ENCODE data around the gene FOSL2. TPM values are rescaled to one million over a fixed set of nuclear protein-coding genes. Genes with fewer than 3 reads are reported as not detected.

Gene FOSL2
- total RNA-seq, 1 donor from 2014 or later: 185 TPM

- Histone ChIP-seq H3K4me1 (peaks cover 0 to 4% of the 10 kb centered on the region in 2 donors), H3K27me3 (no peaks in the 10 kb centered on the region), H3K9me3 (no peaks in the 10 kb centered on the region), H3K36me3 (no peaks in the 10 kb centered on the region), H3K27ac (no peak overlapping the region), H3K4me3 (no peak overlapping the region)
- DNase-seq (ENCODE audit: low spot score in 2 of 2): no peak
- TF ChIP-seq, protein P1, sequence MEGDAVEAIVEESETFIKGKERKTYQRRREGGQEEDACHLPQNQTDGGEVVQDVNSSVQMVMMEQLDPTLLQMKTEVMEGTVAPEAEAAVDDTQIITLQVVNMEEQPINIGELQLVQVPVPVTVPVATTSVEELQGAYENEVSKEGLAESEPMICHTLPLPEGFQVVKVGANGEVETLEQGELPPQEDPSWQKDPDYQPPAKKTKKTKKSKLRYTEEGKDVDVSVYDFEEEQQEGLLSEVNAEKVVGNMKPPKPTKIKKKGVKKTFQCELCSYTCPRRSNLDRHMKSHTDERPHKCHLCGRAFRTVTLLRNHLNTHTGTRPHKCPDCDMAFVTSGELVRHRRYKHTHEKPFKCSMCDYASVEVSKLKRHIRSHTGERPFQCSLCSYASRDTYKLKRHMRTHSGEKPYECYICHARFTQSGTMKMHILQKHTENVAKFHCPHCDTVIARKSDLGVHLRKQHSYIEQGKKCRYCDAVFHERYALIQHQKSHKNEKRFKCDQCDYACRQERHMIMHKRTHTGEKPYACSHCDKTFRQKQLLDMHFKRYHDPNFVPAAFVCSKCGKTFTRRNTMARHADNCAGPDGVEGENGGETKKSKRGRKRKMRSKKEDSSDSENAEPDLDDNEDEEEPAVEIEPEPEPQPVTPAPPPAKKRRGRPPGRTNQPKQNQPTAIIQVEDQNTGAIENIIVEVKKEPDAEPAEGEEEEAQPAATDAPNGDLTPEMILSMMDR (IDR thresholded peaks at IDR 0.05): no peak
- intact Hi-C loops (cut with DNase I): no loop called here
Measured at GRCh38 chr2:28349546-28350165, 43.0 kb upstream of the FOSL2 start.

GRCh38 chr2:28350196-28350595 is 42.5 kb upstream of the FOSL2 start:
- Histone ChIP-seq H3K27ac (no peak overlapping the region), H3K9me3 (no peaks in the 10 kb centered on the region), H3K27me3 (no peaks in the 10 kb centered on the region), H3K4me1 (peaks cover 0 to 4% of the 10 kb centered on the region in 2 donors), H3K4me3 (no peak overlapping the region), H3K36me3 (no peaks in the 10 kb centered on the region)
- intact Hi-C loops (cut with DNase I): no loop called here
- DNase-seq (ENCODE audit: low spot score in 2 of 2): no peak
- TF ChIP-seq, protein P1 (IDR thresholded peaks at IDR 0.05): no peak

- no peak overlapping the region for H3K27ac ChIP-seq
- DNase-seq (ENCODE audit: low spot score in 2 of 2): no peak
- H3K27me3 ChIP-seq: no peaks in the 10 kb centered on the region
- intact Hi-C loops (cut with DNase I): no loop called here
- no peak overlapping the region for H3K4me3 ChIP-seq
- no peaks in the 10 kb centered on the region for H3K9me3 ChIP-seq
- no peaks in the 10 kb centered on the region for H3K36me3 ChIP-seq
- H3K4me1 ChIP-seq: peaks cover 6 to 10% of the 10 kb centered on the region in 2 donors
- TF ChIP-seq, protein P1 (IDR thresholded peaks at IDR 0.05): no peak
Measured at GRCh38 chr2:28350791-28351285, 41.8 kb upstream of the FOSL2 start.

DNA sequence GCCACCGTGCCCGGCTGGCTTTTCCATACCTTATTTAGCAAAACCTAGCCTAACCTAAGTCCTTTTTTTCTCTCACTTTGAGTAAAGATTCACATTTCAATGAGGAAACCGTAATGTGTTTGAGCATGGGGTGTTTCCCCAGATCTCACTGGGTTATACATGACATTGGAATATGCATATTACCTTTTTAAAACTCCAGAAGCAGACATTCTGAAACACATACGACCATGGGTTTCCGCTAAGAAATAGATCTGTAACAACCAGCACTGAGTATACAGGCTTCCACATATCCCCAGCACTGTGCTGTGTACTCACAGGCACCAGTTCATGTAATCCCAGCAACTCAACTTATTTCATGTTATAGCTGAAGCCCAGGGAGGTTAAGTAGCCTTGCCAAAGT is 41.0 kb upstream of the FOSL2 start:
- H3K36me3 ChIP-seq: no peaks in the 10 kb centered on the region
- no peak overlapping the region for H3K4me3 ChIP-seq
- H3K27ac ChIP-seq: no peak overlapping the region
- no peak for DNase-seq (ENCODE audit: low spot score in 2 of 2)
- intact Hi-C loops (cut with DNase I): no loop called here
- no peaks in the 10 kb centered on the region for H3K9me3 ChIP-seq
- TF ChIP-seq, protein P1 (IDR thresholded peaks at IDR 0.05): no peak
- H3K27me3 ChIP-seq: no peaks in the 10 kb centered on the region
- H3K4me1 ChIP-seq: peaks cover 10 to 18% of the 10 kb centered on the region in 2 donors

DNA sequence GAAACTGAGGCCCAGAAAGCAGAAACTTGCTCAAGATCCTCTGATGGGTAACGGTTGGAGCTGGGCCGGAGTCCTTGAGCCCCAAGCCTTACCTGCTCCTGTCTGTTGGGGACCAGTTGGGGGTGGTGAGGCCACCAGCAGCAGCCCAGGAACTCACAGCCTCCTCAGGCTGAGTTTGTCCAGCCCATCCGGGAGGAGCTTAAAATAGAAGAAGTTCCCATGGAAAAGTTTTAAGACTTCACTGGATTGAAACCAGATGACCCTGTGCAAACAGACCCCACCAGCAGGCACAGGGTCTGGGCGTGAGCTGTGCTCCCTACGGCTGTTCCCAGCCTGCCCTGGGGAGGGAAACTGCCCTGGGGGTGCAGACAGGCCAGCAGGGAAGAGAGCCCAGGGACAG is 40.6 kb upstream of the FOSL2 start:
- intact Hi-C loops (cut with DNase I): no loop called here

More for the DNA sequence above, 40.6 kb upstream of the FOSL2 start:
- peaks cover 10 to 21% of the 10 kb centered on the region in 2 donors for H3K4me1 ChIP-seq
- no peaks in the 10 kb centered on the region for H3K9me3 ChIP-seq
- H3K27ac ChIP-seq: no peak overlapping the region
- no peaks in the 10 kb centered on the region for H3K27me3 ChIP-seq
- TF ChIP-seq, protein P1 (IDR thresholded peaks at IDR 0.05): no peak
- H3K36me3 ChIP-seq: no peaks in the 10 kb centered on the region
- H3K4me3 ChIP-seq: no peak overlapping the region
- no peak for DNase-seq (ENCODE audit: low spot score in 2 of 2)

All from ascending aorta (tissue), 2 donors.